GM18907 (cell line): Measurements from ENCODE around the gene OR2J1.
"Not testable (repeated sequence)": the region's sequence is repeated elsewhere in the genome, so short reads cannot be mapped to it uniquely, and the experiment has no call there.

Experiments
- ATAC-seq: cut with Tn5 transposase; IDR thresholded peaks from one replicate; pipeline ENCODE4 v1.9.1; 2021; ENCODE audit warnings: mild to moderate bottlenecking, moderate library complexity; ENCODE audit not compliant: unreplicated experiment

OR2J1 gene

DNA sequence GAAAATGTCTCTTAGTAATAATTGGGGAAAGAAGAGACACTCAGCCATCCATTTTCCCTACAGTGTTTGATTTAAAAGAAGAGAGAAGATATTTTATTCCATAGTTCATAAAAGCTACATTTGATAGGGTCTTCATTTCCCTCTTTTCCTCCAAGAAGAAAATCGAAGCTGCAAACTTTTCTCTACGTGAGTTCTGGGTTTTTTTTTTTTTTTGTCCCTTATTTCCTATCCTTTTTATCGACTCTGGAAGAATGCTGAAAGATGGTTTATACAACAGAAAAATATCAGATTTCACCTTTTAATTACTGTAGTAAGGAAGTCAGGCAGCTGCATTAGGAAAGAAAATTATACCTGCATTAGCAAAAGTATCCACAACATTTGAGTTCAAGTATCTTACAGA is at the start of gene OR2J1:
Gene OR2J1, plus strand, starts transcription at position 301 of the 400 bp plus-strand sequence. CDS start 1,453 bp downstream, outside the sequence.
- no peak for ATAC-seq

DNA sequence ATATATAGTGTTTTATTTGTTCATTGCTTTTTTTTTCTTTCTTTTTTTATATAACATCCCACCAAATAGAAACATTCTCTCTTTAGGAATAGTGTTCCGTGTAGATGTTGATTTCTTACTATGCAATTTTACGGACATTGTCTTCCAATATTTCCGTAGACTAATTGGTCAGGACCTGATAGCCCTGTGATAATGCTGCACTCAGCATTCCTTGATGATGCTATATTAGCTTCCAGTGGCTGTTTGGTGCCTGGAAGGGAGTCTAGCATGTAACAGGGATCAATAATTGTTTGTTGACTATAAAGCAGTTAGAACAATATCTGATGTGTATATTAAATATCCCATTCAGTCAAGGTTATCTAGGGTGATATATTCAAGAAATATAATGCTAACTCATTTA is 47.6 kb upstream of the OR2J1 start:
- ATAC-seq, result no peak

GRCh38 chr6:29071831-29072723 is 27.2 kb upstream of the OR2J1 start:
- ATAC-seq, result peak; percentile 45

GRCh38 chr6:29079203-29079602 is 20.1 kb upstream of the OR2J1 start:
- ATAC-seq, result no peak

- ATAC-seq, result no peak
Observed at GRCh38 chr6:29081312-29081711, 18.0 kb upstream of the OR2J1 start.

- ATAC-seq, result no peak
Observed at GRCh38 chr6:29082457-29082856, 16.8 kb upstream of the OR2J1 start.

DNA sequence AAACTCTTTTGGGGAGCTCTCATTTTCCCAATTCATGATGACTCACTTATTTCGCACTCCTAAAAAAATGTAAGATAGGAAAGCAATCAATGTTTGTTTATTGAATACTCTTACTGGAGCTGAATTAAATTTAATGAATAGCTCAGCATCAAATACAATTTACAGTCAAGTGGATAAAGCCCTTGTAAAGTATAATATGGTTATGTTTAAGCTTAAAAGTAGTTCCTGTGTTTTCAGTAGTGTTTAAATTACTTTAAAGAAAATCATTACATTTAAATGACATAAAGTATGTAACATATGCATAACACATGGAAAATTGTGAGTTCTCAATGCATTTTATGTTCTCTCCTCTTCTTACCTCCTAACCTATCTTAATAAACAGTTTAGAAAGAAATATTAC is 12.1 kb upstream of the OR2J1 start, which contains the start of gene OR2B3:
Gene OR2B3, minus strand, starts transcription at position 101 of the 400 bp plus-strand sequence. Its CDS starts 65 bp downstream, at position 36.
- ATAC-seq, result no peak

DNA sequence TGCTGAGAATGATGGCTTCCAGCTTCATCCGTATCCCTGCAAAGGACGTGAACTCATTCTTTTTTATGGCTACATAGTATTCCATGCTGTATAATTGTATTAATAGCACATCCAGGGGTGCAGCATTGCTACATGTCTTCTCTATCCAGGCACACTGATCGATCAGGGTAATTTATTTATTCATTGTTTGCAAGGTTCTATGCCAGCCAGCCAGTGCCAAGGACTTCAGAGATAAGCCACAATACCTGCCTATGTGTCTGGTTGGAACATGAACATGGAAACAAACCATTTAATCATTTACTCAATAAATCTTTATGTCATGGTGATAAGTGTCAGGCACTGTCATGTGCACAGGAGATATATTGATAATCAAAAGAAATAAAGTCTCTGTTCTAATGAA is 6.3 kb upstream of the OR2J1 start:
- ATAC-seq, result no peak

DNA sequence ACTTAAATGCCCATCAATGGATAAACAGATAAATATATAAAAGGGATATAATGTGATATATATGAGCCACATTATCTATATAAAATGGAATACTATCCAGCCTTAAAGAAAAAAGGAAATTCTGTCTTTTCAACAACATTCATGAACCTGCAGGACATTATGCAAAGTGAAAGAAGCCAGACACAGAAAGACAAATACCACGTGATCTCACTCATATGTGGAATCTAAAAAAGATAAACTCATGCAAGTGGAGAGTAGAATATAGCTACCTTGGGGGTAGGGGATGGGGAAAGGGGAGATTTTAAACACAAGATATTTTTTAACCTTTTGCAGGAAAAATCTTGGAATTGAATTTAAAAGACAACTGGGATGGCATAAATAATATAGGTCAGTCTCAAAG is 1.5 kb upstream of the OR2J1 start:
- ATAC-seq, result no peak

DNA sequence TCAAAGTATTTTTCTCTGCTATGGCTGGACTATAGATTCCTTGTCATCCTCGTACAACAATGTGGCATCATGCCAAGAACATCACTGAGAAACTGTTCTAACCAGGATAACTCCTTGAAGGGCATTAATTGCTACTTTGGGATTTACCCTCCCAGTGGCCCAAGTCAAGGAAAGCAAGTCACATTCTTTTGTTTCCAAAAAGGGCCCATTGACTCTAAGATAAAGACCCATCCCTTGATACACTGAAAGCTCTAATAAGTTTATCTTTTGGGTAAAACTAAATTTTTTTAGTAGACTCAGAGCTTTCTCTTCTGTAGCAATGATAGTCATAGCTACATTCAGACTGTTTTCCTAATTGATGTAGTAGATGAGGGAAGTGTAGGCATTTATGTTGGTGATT is 8.5 kb downstream of the OR2J1 start, which contains the start of gene OR2J3:
Gene OR2J3, plus strand, starts transcription at position 301 of the 400 bp plus-strand sequence. CDS start 3,833 bp downstream, outside the sequence.
- ATAC-seq, result no peak

DNA sequence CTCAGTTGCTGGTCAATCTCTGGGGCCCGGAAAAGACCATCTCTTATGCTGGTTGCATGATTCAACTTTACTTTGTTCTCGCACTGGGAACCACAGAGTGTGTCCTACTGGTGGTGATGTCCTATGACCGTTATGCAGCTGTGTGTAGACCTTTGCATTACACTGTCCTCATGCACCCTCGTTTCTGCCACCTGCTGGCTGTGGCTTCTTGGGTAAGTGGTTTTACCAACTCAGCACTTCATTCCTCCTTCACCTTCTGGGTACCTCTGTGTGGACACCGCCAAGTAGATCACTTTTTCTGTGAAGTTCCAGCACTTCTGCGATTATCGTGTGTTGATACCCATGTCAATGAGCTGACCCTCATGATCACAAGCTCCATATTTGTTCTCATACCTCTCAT is 12.8 kb downstream of the OR2J1 start:
- ATAC-seq, result no peak

GRCh38 chr6:29114964-29115363 is 15.7 kb downstream of the OR2J1 start:
- ATAC-seq, result not testable (repeated sequence)

DNA sequence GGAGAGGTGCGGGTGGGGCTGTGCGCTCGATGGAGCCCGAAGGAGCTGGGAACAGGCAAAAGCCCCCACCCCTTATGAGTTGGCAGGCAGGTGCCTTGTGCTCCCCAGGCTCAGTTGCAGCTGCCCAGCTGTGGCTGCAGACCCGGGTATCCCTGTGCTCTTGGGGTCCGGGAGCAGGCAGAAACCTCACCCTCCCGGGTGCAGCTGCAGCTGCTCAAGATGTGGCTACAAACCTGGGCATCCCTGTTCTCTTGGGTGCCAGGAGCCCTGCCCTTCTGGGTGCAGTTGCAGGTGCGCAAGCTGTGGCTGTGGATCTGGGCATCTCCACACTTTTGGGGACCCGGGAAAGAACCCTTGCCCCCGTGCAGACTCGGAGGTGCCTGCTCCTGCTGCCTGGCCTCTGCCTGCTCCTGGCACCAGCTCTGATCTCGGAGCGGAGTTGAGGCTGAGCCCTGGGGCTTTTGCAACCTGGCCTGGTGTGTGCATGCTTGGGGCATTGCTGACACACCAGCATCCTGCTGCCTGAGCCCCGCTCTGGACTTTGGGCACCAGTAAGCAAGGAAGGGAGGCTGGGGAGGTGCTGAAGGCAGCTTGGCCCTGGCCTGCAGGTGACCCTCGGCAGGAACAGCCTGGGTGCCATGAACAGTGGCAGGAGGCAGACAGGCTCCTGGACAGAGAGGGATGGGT is 30.2 kb downstream of the OR2J1 start:
- no peak for ATAC-seq

DNA sequence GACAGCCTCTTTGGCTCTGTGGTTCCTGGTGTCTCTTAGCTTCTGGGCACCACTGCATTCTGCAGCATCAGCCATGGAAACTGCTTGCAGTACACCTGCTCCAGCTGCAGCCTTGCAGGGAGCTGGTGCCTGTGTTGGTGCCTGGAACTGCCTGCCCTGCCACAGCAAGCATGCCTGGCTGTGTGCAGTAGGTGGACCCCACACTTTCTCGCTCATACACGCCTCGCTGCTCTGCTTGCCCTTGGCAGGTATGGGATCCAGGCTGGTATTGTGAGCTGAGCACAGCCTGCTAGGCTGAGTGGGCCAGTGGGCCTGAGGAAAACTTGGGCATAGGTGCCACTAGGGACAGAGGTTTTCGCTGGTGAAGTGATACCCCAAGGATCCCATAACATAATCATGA is 31.4 kb downstream of the OR2J1 start:
- ATAC-seq, result no peak

GRCh38 chr6:29131691-29132090 is 32.4 kb downstream of the OR2J1 start:
- no peak for ATAC-seq

DNA sequence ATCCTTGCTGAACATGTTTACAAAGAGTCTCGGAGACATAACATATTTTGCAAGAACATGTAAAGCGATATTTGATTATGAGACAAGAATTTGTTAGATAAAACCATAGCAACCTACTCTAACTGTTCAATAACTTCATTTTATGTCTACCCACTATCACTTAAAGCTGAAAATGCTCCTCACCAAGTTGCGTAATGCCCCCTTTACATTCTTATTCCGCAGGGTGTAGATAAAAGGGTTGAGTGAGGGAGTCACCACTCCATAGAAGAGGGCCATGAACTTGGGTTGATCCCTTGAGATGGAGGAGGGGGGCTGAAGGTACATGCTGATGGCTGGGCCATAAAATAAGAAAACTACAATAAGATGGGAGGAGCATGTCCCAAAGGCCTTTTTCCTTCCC is 38.4 kb downstream of the OR2J1 start:
- no peak for ATAC-seq

GRCh38 chr6:29141606-29142005 is 42.3 kb downstream of the OR2J1 start:
- ATAC-seq, result no peak

- ATAC-seq, result no peak
Observed at GRCh38 chr6:29142309-29142708, 43.0 kb downstream of the OR2J1 start.

GRCh38 chr6:29146179-29146578 is 46.9 kb downstream of the OR2J1 start:
- ATAC-seq, result no peak

DNA sequence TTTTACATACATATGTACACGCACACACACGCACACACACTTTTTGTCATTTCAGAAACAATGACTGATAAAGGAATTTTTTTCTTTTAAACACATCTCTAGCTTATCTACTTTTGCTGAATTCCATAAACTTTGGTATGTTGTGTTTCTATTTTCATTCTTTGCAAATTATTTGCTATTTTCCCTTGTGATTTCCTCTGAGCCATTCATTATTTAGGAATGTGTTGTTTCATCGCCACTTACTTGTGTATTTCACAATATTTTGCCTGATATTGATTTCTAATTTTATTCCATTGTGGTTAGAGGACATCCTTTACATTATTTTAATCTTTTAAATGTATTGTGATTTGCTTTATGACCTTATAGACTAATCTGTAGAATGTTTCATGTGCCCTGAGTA is 47.8 kb downstream of the OR2J1 start:
- no peak for ATAC-seq

DNA sequence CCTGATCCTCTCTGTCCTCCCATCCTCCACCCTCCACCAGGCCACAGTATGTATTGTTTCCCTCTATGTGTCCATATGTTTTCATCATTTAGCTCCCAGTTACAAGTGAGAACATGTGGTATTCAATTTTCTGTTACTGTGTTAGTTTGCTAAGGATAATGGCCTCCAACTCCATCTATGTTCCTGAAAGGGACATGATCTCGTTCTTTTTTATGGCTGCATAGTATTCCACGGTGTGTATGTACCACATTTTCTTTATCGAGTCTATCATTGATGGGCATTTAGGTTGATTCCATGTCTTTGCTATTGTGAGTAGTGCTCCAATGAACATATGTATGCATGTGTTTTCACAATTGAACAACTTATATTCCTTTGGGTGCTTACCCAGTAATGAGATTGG is 50.2 kb downstream of the OR2J1 start:
- ATAC-seq, result not testable (repeated sequence)
